HG03469 (cell line): ENCODE measurements around the gene CPT1A.

Experiments used
- ATAC-seq: cut with Tn5 transposase; IDR thresholded peaks from one replicate; pipeline ENCODE4 v1.9.1; 2021; ENCODE audit warnings: mild to moderate bottlenecking, moderate library complexity, moderate number of reproducible peaks; ENCODE audit not compliant: unreplicated experiment

Gene CPT1A

DNA sequence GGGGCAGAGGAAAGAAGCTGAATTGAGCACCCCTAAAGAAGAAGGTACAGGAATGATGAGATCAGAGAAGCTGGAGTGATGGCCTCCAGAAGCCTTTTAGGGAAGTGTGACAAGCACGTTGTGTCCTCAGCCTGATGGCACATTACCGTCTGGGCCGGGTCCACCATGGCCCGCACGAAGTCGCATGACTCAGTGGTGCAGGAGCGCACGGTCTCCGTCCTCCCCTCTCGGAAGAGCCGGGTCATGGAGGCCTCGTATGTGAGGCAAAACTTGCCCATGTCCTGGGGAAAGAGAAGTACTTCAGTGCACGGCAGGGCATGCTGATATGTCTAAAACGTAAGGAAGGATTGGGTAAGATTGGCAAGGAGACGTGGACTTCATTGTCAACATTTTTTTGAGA, 79.2 kb downstream of the CPT1A start:
- ATAC-seq = no peak

DNA sequence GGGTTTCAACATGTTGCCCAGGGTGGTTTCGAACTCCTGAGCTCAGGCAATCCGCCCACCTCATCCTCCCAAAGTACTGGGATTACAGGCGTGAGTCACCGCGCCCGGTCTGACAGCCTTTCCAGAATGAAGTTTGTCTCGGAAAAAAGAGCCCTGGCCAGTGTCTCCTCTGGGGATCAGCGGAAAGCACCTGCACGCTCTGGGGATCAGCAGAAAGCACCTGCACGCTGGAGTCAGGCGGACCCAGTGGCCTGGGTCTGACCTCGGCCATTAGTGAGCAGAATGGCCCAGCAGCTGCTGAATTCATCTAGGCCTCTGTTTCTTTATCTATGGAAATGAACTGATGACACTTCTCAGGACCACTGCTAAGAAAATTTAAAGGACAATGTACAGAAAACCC, 79.9 kb downstream of the CPT1A start:
- ATAC-seq = no peak

DNA sequence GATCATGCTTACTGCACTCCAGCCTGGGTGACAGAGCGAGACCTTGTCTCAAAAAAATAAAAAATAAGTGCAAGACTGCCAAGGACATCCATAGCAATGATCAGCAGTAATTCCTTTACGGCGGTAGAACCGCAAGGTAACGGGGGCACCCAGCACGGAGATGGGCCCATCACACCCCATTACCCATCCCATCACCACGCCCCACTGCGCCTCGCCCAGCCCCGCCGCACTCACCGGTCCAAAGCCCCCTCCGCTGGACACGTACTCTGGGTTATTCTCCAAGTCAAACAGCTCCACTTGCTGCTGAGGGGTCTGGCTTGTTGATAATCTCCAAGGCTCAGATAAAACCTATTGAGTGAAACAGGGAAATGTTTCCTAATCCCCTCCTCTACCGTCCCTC, 81.7 kb downstream of the CPT1A start:
- ATAC-seq = no peak

DNA sequence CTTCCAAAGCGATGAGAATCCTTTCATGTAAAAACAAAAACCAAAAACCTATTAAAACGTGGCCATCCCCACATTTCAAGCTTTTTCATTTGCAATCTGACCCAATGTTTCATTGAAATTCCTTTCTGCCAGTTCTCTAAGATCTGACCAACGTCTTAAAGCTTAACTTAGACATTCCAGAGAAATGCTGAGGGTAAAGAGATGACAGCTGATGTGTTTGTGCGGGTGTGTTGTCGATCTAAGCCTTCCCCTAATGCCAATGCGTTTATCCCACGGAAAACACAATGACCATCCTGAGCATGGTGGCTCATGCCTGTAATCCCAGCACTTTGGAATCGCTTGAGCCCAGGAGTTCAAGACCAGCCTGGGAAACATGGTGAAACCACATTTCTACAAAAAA, 84.0 kb downstream of the CPT1A start:
- no peak for ATAC-seq

DNA sequence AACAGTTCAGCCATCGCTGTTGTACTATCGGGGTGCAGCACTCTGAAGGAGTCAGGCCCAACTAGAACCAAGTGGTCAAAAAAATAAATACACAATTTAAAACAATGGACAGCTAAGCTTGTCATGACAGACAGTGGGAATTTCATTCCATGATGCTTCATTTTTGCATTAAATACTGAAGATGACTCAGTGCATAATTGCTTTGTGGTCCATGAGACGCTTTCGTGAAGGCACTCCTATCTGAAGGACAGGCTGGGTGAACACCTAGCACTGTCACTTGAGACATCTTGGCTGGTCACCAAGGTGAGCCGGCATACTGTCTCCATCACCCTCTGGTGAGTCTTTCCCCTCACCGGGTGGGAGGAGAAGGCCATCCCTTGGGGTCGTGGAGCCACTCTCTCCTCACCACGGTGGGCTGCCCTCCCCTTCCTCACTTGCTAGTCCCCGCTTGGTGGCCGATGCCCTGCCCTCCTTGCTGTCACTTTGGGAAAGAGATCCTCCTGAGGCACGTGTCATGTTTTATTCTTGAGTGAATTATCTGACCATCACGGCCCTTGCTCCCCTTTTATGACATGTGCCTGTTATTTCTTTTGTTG, 85.4 kb downstream of the CPT1A start:
- no peak for ATAC-seq

DNA sequence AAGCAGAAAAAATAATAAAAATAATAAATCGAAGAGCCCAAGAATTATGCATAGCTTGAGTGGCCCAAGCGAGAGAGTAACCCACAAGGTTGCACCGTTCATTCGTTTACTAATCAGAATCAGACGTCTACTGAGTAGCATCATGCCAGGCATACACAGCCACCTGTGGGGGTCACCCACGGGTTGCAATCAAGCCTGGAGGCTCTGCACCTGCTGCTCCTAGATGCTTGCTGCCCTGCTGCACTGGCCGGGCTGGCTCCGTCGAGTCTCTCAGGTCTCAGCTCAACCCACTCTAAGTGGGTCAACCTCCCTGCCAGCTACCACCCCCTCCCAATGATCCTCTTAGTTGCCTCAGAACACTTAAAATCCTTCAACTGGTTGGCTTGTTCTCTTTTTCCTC, 88.4 kb downstream of the CPT1A start:
- ATAC-seq = no peak

DNA sequence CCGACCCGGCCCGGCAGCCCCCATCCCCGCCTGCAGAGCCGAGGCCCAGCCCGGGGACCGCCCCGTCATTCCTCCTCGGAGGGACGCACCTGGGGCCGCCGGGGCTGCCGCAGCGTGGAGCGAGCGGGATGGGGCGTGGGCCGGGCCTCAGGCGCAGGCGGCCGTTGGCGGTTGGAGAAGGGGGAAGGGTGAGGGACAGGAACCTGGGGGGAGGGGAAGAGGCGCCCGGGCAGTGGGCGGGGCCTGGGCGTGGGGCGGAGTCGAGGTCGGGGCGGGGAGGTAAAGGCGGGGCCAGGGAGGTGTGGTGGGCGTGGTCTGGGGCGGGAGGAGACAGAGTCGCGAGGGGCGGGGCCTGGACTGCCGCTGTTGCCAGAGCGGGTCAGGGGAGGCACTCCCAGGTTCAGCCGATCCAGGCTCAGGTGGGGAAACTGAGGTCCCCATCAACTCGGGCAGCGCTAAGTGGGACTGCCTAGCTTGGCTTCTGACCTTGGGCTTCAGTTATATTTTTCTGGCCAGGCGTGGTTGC, 90.3 kb downstream of the CPT1A start, which contains the start of gene TESMIN:
Gene TESMIN (minus strand): TSS at position 190 of the 526 bp plus-strand sequence. CDS start 860 bp downstream, outside the sequence.
- ATAC-seq = no peak

DNA sequence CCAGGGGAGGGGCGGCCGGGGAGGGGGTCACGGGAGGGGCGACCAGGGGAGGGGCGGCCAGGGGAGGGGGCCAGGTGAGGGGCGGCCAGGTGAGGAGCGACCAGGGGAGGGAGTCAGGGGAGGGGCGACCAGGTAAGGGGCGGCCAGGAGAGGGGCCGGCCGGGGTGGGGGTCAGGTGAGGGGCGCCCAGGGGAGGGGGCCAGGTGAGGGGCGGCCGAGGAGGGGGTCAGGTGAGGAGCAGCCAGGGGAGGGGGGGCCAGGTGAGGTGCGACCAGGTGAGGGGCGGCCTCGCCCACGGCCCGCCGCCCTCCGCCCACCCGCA, 90.8 kb downstream of the CPT1A start:
- no peak for ATAC-seq

DNA sequence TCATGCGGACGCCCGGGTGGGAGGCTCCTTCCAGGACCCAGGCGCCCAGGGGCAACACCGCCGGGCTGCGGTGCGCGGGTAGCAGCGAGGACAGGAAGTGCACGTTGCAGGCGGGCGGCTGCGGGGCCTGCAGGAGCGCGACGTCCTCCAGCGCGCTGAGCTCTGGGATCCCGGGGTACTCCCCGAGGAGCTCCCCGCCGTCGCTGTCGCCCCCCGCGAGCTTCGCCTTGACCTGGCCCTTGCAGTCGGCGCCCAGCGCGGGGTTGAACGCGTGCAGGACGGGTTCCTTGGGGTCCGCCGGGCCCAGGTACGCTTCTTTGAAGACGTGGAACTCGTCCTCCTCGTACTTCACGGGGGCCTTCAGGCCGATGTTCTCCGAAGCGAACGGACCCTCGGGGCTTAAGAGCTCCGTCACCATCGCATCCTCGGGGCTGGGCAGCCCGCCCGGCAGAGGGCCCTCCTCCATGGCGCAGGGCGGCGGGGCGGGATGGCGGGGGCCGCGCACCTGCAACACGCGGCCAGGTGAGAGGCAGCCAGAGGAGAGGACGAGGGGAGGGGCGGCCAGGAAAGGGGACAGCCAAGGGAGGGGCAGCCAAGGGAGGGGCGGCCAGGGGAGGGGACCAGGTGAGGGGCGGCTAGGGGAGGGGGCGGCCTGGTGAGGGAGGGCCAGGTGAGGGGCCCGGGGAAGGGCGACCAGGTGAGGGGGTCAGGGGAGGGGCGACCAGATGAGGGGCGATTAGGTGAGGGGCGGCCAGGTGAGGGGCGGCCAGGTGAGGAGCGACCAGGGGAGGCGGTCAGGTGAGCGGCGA, 91.3 kb downstream of the CPT1A start:
- ATAC-seq = no peak

DNA sequence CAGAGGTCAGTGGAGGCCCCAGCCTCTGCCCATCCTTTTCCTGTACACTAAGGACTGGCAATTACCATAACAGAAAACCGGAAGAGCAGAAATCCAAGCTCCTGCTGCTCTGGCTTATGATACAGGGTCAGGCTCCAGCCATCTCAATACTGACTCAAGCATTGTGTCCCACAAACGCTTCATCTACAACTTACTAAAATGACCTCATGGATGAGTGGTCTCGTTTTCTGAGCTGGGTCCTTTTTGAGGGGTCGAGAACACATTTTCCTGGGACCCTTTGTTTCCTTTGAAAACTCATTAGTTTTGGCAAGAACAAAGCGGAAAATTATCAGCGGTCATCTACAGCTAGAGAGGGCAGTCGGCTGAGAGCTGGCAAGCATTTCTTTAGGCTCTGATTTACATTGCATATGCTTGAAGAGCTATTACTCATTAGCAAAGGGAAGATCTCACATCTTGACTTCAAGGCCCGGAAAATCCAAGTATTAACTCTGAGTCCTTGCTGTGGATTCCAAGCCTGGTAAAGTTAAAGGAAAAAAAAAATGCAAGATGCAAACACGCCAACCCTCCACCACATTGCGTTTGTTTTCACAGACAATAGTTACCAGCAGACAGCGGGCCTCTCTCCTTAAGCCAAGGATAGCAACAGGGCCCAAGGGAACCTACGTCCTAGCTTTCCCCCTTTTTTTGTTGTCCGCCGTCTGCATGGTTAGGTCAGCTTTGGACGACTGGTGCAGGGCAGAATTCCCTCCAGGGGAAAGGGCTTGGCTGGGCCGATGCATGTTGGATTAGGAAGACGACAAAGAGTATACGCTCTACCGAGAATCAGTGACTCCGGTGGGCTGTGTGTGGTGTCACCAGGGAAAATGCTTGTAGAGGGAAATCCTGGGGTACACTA, 92.2 kb downstream of the CPT1A start:
- no peak for ATAC-seq

DNA sequence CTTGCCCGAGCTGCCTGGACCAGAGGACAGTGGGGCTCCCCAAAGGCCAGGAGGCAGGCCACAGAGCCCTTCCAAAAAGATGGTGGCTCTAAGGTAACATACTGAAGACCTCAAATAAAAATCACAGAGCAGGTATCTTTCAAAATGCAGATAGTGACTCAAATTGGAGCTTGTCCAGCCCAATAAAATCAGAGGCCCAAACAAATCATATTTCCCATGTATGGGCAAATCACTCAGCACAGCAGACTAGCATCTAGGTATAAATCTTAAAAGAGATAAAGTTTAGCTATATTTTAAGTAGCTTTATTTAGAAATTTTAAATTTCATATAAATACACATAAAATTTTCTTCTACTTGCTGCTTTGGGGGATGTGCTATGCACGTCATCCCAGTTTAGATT, 93.7 kb downstream of the CPT1A start:
- no peak for ATAC-seq

DNA sequence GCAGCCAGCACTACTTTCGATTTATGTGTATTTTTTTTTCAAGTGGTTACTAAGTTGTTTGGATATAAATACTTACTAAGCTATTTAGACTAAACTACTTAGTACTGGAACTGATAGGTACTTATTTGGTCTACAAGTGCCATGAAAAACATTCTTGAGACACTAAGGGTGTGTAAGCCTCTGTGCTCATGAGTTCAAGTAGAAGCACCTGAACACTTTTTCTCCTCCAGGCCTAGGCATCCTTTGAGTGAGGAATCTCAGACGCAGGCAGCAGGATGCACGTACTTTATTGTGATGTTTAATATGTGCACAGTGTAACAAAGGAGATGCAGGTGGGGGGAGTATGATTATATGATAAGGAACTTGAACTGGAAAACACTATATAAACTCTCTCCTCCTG, 98.2 kb downstream of the CPT1A start:
- no peak for ATAC-seq

DNA sequence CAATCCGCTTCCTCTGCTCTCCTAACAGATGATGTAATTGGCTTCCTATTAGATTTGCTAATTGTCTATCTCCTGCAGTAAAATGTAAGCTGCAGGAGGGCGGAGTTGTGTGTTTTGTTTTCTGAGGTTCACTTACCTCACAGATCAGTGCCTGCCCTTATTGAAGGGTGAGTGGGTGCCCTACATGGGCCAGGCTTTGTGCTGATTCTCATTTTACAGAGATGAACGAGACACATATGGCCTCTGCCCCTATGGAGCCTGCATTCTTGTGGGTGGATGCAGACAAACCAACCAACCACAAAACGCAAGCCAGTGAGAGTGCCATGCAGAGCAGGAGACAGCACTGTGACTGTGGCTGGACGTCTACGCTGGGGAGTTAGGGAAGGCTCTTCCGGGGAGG, 100.3 kb downstream of the CPT1A start:
- no peak for ATAC-seq

DNA sequence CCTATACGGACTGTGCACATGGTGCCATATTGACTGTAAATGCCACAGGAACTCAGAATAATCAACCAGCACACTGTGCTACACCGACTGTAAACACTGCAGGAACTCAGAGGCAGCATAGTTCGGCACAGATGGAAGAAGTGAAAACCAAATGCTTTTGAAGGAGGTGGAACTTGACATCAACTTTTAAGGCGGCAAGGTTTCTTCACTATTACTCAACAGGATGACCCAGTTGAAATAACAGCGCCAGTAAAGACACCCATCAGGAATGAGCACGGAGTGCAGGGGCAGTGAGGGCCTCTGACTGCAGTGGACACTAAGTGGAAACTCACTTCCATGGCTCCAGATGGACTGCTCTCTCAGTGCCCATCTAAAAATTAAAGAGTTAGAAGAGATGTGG, 106.1 kb downstream of the CPT1A start:
- ATAC-seq = no peak

DNA sequence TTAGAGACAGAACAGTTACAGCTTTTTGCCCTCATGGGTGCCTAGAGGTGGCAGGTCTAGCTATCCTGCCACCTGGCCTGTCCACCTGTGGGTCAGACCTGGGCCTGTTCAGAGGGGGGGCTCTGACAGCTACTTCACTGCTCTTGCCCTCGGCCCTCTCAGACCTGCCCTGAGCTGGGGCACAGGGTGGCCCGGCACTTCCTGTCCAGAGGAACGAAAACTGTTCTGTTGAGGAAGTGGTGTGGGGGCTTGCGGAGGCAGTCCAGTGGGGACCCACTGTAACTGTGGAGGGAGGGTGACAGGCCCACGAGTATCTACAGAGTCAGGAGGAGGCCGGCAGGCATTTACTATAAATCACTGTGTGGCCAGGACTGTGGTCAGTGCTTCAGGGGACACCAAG, 106.6 kb downstream of the CPT1A start:
- no peak for ATAC-seq

DNA sequence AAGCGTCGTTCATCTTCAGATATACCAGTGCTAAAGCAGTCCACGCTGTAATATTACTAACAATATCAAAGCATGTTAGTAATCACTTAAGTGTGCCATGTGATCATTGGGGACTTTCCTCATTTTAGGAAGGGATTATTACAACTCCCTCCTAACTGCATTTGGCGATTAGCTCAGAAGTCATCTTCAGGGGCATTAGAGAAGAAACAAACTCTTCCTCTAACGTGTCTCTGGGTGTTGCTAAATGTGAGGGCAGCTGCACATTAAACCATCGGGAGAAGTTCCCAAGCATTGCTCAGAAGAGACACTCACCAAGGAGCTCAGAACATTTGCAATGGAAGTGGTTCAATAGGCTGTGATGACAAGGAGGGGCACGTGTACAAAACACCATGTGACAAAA, 107.6 kb downstream of the CPT1A start:
- ATAC-seq = no peak

DNA sequence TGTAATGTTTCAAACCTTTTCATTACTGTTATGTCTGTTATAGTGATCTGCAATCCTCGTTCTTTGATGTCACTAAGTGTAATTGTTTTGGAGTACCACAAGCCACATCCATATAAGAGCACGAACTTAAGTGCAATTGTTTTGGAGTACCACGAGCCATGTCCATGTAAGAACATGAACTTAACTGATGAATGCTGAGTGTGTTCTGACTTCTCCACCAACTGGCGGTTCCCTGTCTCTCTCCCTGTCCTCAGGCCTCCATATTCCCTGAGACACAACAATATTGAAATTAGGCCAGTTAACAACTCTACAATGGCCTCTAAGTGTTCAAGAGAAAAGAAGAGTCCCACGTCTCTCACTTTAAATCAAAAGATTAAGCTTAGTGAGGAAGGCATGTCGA, 113.9 kb downstream of the CPT1A start:
- no peak for ATAC-seq

DNA sequence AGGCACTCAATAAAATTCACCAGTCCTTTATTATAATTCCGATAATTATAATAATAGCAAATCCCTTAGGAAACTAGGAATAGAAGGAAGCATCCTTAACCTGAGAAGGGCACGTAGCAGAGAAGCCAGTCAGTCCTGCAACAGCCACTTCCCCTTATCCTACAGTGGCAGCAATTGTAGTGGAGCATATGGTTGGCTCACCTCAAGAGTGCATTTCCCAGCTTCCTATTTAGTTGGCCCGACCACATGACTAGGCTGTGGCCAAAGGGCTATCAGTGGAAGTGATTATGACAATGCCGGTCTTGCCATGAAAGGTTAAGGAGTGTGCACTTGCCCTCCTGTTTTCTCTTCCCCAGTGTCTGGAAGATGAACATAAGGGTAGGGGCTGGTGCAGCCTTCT, 117.4 kb downstream of the CPT1A start:
- no peak for ATAC-seq

DNA sequence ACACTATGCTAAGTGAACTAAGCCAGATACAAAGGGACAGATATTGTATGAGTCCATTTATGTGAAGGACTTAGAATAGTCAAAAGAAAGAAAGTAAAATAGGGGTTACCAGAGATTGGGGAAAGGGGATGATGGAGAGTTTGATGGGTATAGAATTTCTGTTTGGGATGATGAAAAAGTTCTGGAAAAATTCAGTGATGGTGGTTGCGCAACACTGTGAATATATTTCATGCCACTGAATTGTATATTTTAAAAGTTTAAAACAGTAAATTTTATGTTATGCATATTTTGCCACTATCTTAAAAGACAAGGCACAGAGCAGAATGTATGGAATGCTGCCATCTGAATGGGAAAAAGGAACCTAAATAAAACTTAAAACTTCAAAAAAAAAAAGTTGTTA, 119.6 kb downstream of the CPT1A start:
- ATAC-seq = no peak

DNA sequence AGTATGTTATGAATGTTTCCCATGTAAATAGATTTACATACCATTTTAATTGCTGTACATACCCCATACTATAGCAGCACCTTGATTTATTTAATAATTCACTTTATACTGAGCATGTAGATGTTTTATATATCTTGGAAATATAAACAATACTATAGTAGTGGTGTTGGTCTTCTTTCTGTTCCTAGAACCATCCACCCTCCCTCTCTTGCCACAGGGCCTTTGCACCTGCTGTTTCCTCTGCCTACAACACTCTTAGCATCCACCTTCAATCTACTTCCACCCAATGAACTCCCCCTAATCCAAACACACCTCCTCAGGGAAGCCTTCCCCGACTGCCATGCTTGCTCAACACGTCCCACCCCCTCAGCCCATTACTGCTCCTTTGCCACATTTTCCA, 120.6 kb downstream of the CPT1A start:
- ATAC-seq = no peak

DNA sequence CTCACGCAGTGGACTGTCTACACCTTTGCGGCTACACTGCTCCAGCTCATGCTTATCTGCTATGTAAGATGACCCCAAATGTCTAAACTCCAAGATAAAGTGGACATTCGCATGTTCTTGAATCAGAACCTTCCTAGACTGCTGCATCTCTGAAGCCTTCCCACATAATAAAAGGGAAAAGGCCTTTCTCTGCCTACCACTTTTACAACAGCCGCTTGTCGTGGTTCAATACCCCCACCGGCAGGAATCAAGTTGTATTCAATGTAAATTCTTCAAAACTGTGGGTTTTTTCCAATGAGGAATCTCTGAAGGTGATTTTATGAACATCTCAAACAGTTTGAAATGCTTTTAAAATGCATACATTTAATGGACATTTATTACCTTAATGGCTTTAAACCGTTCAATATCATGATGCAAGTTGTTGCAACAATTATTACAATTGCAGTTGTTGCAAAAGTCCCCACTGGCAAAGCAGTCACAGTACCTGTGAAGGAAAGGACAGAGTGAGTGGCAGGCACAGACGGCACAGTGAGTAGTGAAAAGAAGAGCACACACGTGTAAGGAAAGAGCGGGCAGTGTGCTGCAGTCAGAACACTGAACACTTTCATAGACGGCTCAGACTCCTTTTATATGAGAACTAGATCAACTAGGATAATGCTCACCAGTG, 126.1 kb downstream of the CPT1A start:
- no peak for ATAC-seq
